ENCODE measurements around the gene PKHD1. TPM values are rescaled to one million over a fixed set of nuclear protein-coding genes. Genes with fewer than 3 reads are reported as not detected.

The PKHD1 gene
- total RNA-seq, 3 donors from 2014 or later = not detected

GRCh38 chr6:51675020-51675921, 412.1 kb downstream of the PKHD1 start:
- no peaks in the 10 kb centered on the region for H3K4me1 Mint-ChIP-seq (ENCODE audit: low read depth)
- H3K27me3 Mint-ChIP-seq (ENCODE audit: low read depth) = no peaks in the 10 kb centered on the region
- DNase-seq = no peak
- no peak overlapping the region for H3K4me3 Mint-ChIP-seq
- ATAC-seq = no peak
- peaks cover 5% of the 10 kb centered on the region for H3K9me3 Mint-ChIP-seq
- H3K36me3 Mint-ChIP-seq (ENCODE audit: insufficient read depth) = no peaks in the 10 kb centered on the region

- H3K4me3 Mint-ChIP-seq = no peak overlapping the region
- DNase-seq = no peak
- no peak for ATAC-seq
- H3K27me3 Mint-ChIP-seq (ENCODE audit: low read depth) = no peaks in the 10 kb centered on the region
- no peaks in the 10 kb centered on the region for H3K4me1 Mint-ChIP-seq (ENCODE audit: low read depth)
- H3K36me3 Mint-ChIP-seq (ENCODE audit: insufficient read depth) = no peaks in the 10 kb centered on the region
- no peaks in the 10 kb centered on the region for H3K9me3 Mint-ChIP-seq
Observed at GRCh38 chr6:51663525-51663924, 423.9 kb downstream of the PKHD1 start.

GRCh38 chr6:51660767-51661166, 426.6 kb downstream of the PKHD1 start:
- ATAC-seq (no peak), DNase-seq (no peak)
- Mint-ChIP-seq H3K4me3 (no peak overlapping the region), H3K9me3 (no peaks in the 10 kb centered on the region), H3K4me1 (ENCODE audit: low read depth) (no peaks in the 10 kb centered on the region), H3K27me3 (ENCODE audit: low read depth) (no peaks in the 10 kb centered on the region), H3K36me3 (ENCODE audit: insufficient read depth) (no peaks in the 10 kb centered on the region)

- H3K27me3 Mint-ChIP-seq (ENCODE audit: low read depth) = no peaks in the 10 kb centered on the region
- no peaks in the 10 kb centered on the region for H3K4me1 Mint-ChIP-seq (ENCODE audit: low read depth)
- H3K36me3 Mint-ChIP-seq (ENCODE audit: insufficient read depth) = no peaks in the 10 kb centered on the region
- H3K9me3 Mint-ChIP-seq = no peaks in the 10 kb centered on the region
- no peak for ATAC-seq
- H3K4me3 Mint-ChIP-seq = no peak overlapping the region
- no peak for DNase-seq
Observed at GRCh38 chr6:51657491-51657890, 429.9 kb downstream of the PKHD1 start.

GRCh38 chr6:51655517-51655916, 431.9 kb downstream of the PKHD1 start:
- Mint-ChIP-seq H3K36me3 (ENCODE audit: insufficient read depth) (no peaks in the 10 kb centered on the region), H3K4me3 (no peak overlapping the region), H3K4me1 (ENCODE audit: low read depth) (no peaks in the 10 kb centered on the region), H3K27me3 (ENCODE audit: low read depth) (no peaks in the 10 kb centered on the region), H3K9me3 (no peaks in the 10 kb centered on the region)
- DNase-seq (no peak), ATAC-seq (no peak)

GRCh38 chr6:51654647-51655046, 432.8 kb downstream of the PKHD1 start:
- no peak for ATAC-seq
- H3K27me3 Mint-ChIP-seq (ENCODE audit: low read depth) = no peaks in the 10 kb centered on the region
- DNase-seq = no peak
- H3K36me3 Mint-ChIP-seq (ENCODE audit: insufficient read depth) = no peaks in the 10 kb centered on the region
- H3K9me3 Mint-ChIP-seq = no peaks in the 10 kb centered on the region
- H3K4me1 Mint-ChIP-seq (ENCODE audit: low read depth) = no peaks in the 10 kb centered on the region
- no peak overlapping the region for H3K4me3 Mint-ChIP-seq

GRCh38 chr6:51651132-51651817, 436.1 kb downstream of the PKHD1 start:
- Mint-ChIP-seq H3K27me3 (ENCODE audit: low read depth) (no peaks in the 10 kb centered on the region), H3K4me3 (no peak overlapping the region), H3K36me3 (ENCODE audit: insufficient read depth) (no peaks in the 10 kb centered on the region), H3K9me3 (no peaks in the 10 kb centered on the region), H3K4me1 (ENCODE audit: low read depth) (no peaks in the 10 kb centered on the region)
- ATAC-seq (no peak), DNase-seq (no peak)

GRCh38 chr6:51648774-51649173, 438.6 kb downstream of the PKHD1 start:
- no peak for DNase-seq
- Mint-ChIP-seq H3K9me3 (no peaks in the 10 kb centered on the region), H3K27me3 (ENCODE audit: low read depth) (no peaks in the 10 kb centered on the region), H3K36me3 (ENCODE audit: insufficient read depth) (no peaks in the 10 kb centered on the region), H3K4me1 (ENCODE audit: low read depth) (no peaks in the 10 kb centered on the region), H3K4me3 (no peak overlapping the region)
- no peak for ATAC-seq

- Mint-ChIP-seq H3K27me3 (ENCODE audit: low read depth) (no peaks in the 10 kb centered on the region), H3K4me3 (no peak overlapping the region), H3K36me3 (ENCODE audit: insufficient read depth) (no peaks in the 10 kb centered on the region), H3K9me3 (no peaks in the 10 kb centered on the region), H3K4me1 (ENCODE audit: low read depth) (no peaks in the 10 kb centered on the region)
- ATAC-seq = no peak
- no peak for DNase-seq
Observed at GRCh38 chr6:51648236-51648635, 439.2 kb downstream of the PKHD1 start.

- ATAC-seq = no peak
- Mint-ChIP-seq H3K27me3 (ENCODE audit: low read depth) (no peaks in the 10 kb centered on the region), H3K9me3 (no peaks in the 10 kb centered on the region), H3K4me1 (ENCODE audit: low read depth) (no peaks in the 10 kb centered on the region), H3K36me3 (ENCODE audit: insufficient read depth) (no peaks in the 10 kb centered on the region), H3K4me3 (no peak overlapping the region)
- no peak for DNase-seq
Observed at GRCh38 chr6:51644426-51644825, 443.0 kb downstream of the PKHD1 start.

- ATAC-seq (no peak), DNase-seq (no peak)
- H3K36me3 Mint-ChIP-seq (ENCODE audit: insufficient read depth) = no peaks in the 10 kb centered on the region
- H3K4me1 Mint-ChIP-seq (ENCODE audit: low read depth) = no peaks in the 10 kb centered on the region
- no peaks in the 10 kb centered on the region for H3K27me3 Mint-ChIP-seq (ENCODE audit: low read depth)
- H3K4me3 Mint-ChIP-seq = no peak overlapping the region
- H3K9me3 Mint-ChIP-seq = no peaks in the 10 kb centered on the region
Observed at GRCh38 chr6:51640021-51640420, 447.4 kb downstream of the PKHD1 start.

- DNase-seq (no peak), ATAC-seq (no peak)
- H3K4me3 Mint-ChIP-seq = no peak overlapping the region
- H3K27me3 Mint-ChIP-seq (ENCODE audit: low read depth) = no peaks in the 10 kb centered on the region
- peaks cover 9% of the 10 kb centered on the region for H3K9me3 Mint-ChIP-seq
- no peaks in the 10 kb centered on the region for H3K36me3 Mint-ChIP-seq (ENCODE audit: insufficient read depth)
- no peaks in the 10 kb centered on the region for H3K4me1 Mint-ChIP-seq (ENCODE audit: low read depth)
Observed at GRCh38 chr6:51633424-51633823, 454.0 kb downstream of the PKHD1 start.

- ATAC-seq = no peak
- H3K4me1 Mint-ChIP-seq (ENCODE audit: low read depth) = no peaks in the 10 kb centered on the region
- no peak overlapping the region for H3K4me3 Mint-ChIP-seq
- H3K27me3 Mint-ChIP-seq (ENCODE audit: low read depth) = no peaks in the 10 kb centered on the region
- DNase-seq = no peak
- no peaks in the 10 kb centered on the region for H3K36me3 Mint-ChIP-seq (ENCODE audit: insufficient read depth)
- H3K9me3 Mint-ChIP-seq = peaks cover 9% of the 10 kb centered on the region
Observed at GRCh38 chr6:51630011-51630410, 457.4 kb downstream of the PKHD1 start.

GRCh38 chr6:51626391-51626790, 461.0 kb downstream of the PKHD1 start:
- H3K9me3 Mint-ChIP-seq = peaks cover 9% of the 10 kb centered on the region
- ATAC-seq (no peak), DNase-seq (no peak)
- no peaks in the 10 kb centered on the region for H3K4me1 Mint-ChIP-seq (ENCODE audit: low read depth)
- H3K36me3 Mint-ChIP-seq (ENCODE audit: insufficient read depth) = no peaks in the 10 kb centered on the region
- H3K27me3 Mint-ChIP-seq (ENCODE audit: low read depth) = no peaks in the 10 kb centered on the region
- no peak overlapping the region for H3K4me3 Mint-ChIP-seq

- Mint-ChIP-seq H3K36me3 (ENCODE audit: insufficient read depth) (no peaks in the 10 kb centered on the region), H3K4me3 (no peak overlapping the region), H3K27me3 (ENCODE audit: low read depth) (no peaks in the 10 kb centered on the region), H3K4me1 (ENCODE audit: low read depth) (no peaks in the 10 kb centered on the region), H3K9me3 (peaks cover 9% of the 10 kb centered on the region)
- DNase-seq (no peak), ATAC-seq (no peak)
Observed at GRCh38 chr6:51625566-51625965, 461.8 kb downstream of the PKHD1 start.
